K562 (cell line): ENCODE data around the gene SUFU. TPM values are rescaled to one million over a fixed set of nuclear protein-coding genes. Genes with fewer than 3 reads are reported as not detected.

Source experiments
- FOXA1 ChIP-seq: fragments of 450-650 bp; IDR thresholded peaks from 2 replicates; pipeline ENCODE4 v1.6.1; 2016; ENCODE audit warnings: mild to moderate bottlenecking, borderline replicate concordance
- KDM2B ChIP-seq: fragments of 250-450 bp; sonication (Bioruptor Pico); IDR thresholded peaks from 2 replicates; pipeline ENCODE4 v1.8.0; 2021; ENCODE audit warnings: mild to moderate bottlenecking, moderate library complexity
- PBX2 ChIP-seq, 2 experiments: IDR thresholded peaks in 1 of 2; conservative IDR thresholded peaks in 1 of 2; 2 replicates each; pipeline ENCODE4 v1.6.1; 2016; ENCODE audit warnings: low read depth in 2 of 2, mild to moderate bottlenecking in 1 of 2, missing compliant biosample characterization in 1 of 2, missing genetic modification characterization in 1 of 2, moderate library complexity in 1 of 2
- ZBTB26 ChIP-seq: fragments of 450-650 bp; formaldehyde crosslinking; IDR thresholded peaks from 2 replicates; pipeline ENCODE4 v1.4.0; 2022; ENCODE audit warnings: missing genetic modification characterization
- ZNF696 ChIP-seq: fragments of 250-450 bp; sonication (Bioruptor Pico); conservative IDR thresholded peaks from 2 replicates; pipeline ENCODE4 v1.4.0; 2020; ENCODE audit warnings: mild to moderate bottlenecking, moderate library complexity
- polyA plus RNA-seq, 8 experiments: library from polyadenylated mRNA; depleted of rRNA in 4 of 8; stranded (reverse) in 5 of 8; unstranded in 3 of 8; fragments of >200 nt; fragmentation: Nextera tagmentation in 2 of 8; fragmentation: Illumina TruSeq in 1 of 8; extraction: Ambion mirVana in 2 of 8; extraction: Trizol in 1 of 8; gene quantifications; 2 replicates each; pipeline versions ENCODE4 v1.2.1 to v1.2.3, GENCODE V29; 2011 to 2014; ENCODE audit warnings: inconsistent platforms in 1 of 8, missing spikeins in 1 of 8
- total RNA-seq, 7 experiments: library from RNA; depleted of rRNA in 6 of 7; stranded (reverse); fragments of >200 nt in 6 of 7; fragmentation: Illumina TruSeq in 2 of 7; extraction: Trizol in 2 of 7; gene quantifications; 2 replicates each; pipeline versions ENCODE4 v1.2.1 to v1.2.3, GENCODE V29; 2011 to 2021; ENCODE audit warnings: low replicate concordance in 1 of 7
- TF ChIP-seq, protein P1 (sequence below): sonication (generic); formaldehyde crosslinking; IDR thresholded peaks from 2 replicates; pipeline ENCODE4 v1.8.1; 2023; ENCODE audit warnings: mild to moderate bottlenecking, missing genetic modification reagents
- TF ChIP-seq, protein P2 (sequence below), 2 experiments: fragments of 450-650 bp; IDR thresholded peaks; 2 replicates each; pipeline ENCODE4 v1.6.1; 2016; ENCODE audit warnings: mild to moderate bottlenecking in 2 of 2, borderline replicate concordance in 1 of 2, low read depth in 1 of 2, moderate library complexity in 1 of 2

SUFU gene
- total and polyA plus RNA-seq, 9 of the 15 experiments (the other 6 are each of a cell fraction or from before 2014, with no cell fraction given): 0.59 to 6.3 (median 0.82) TPM

- no peak for TF ChIP-seq PBX2 (CRISPR knock-in tag; IDR thresholded peaks at IDR 0.05; ENCODE audit: low read depth)
- peak; percentile 49; the same call in 1 of the 2 replicates for TF ChIP-seq PBX2 (tag; conservative IDR thresholded peaks at IDR 0.05; ENCODE audit: low read depth)
- no peak for TF ChIP-seq KDM2B (CRISPR knock-in tag)
- no peak for TF ChIP-seq FOXA1
- no peak for TF ChIP-seq ZNF696 (CRISPR knock-in tag)
- TF ChIP-seq, protein P1, sequence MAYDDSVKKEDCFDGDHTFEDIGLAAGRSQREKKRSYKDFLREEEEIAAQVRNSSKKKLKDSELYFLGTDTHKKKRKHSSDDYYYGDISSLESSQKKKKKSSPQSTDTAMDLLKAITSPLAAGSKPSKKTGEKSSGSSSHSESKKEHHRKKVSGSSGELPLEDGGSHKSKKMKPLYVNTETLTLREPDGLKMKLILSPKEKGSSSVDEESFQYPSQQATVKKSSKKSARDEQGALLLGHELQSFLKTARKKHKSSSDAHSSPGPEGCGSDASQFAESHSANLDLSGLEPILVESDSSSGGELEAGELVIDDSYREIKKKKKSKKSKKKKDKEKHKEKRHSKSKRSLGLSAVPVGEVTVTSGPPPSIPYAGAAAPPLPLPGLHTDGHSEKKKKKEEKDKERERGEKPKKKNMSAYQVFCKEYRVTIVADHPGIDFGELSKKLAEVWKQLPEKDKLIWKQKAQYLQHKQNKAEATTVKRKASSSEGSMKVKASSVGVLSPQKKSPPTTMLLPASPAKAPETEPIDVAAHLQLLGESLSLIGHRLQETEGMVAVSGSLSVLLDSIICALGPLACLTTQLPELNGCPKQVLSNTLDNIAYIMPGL (CRISPR knock-in tag): no peak
- TF ChIP-seq, protein P2, sequence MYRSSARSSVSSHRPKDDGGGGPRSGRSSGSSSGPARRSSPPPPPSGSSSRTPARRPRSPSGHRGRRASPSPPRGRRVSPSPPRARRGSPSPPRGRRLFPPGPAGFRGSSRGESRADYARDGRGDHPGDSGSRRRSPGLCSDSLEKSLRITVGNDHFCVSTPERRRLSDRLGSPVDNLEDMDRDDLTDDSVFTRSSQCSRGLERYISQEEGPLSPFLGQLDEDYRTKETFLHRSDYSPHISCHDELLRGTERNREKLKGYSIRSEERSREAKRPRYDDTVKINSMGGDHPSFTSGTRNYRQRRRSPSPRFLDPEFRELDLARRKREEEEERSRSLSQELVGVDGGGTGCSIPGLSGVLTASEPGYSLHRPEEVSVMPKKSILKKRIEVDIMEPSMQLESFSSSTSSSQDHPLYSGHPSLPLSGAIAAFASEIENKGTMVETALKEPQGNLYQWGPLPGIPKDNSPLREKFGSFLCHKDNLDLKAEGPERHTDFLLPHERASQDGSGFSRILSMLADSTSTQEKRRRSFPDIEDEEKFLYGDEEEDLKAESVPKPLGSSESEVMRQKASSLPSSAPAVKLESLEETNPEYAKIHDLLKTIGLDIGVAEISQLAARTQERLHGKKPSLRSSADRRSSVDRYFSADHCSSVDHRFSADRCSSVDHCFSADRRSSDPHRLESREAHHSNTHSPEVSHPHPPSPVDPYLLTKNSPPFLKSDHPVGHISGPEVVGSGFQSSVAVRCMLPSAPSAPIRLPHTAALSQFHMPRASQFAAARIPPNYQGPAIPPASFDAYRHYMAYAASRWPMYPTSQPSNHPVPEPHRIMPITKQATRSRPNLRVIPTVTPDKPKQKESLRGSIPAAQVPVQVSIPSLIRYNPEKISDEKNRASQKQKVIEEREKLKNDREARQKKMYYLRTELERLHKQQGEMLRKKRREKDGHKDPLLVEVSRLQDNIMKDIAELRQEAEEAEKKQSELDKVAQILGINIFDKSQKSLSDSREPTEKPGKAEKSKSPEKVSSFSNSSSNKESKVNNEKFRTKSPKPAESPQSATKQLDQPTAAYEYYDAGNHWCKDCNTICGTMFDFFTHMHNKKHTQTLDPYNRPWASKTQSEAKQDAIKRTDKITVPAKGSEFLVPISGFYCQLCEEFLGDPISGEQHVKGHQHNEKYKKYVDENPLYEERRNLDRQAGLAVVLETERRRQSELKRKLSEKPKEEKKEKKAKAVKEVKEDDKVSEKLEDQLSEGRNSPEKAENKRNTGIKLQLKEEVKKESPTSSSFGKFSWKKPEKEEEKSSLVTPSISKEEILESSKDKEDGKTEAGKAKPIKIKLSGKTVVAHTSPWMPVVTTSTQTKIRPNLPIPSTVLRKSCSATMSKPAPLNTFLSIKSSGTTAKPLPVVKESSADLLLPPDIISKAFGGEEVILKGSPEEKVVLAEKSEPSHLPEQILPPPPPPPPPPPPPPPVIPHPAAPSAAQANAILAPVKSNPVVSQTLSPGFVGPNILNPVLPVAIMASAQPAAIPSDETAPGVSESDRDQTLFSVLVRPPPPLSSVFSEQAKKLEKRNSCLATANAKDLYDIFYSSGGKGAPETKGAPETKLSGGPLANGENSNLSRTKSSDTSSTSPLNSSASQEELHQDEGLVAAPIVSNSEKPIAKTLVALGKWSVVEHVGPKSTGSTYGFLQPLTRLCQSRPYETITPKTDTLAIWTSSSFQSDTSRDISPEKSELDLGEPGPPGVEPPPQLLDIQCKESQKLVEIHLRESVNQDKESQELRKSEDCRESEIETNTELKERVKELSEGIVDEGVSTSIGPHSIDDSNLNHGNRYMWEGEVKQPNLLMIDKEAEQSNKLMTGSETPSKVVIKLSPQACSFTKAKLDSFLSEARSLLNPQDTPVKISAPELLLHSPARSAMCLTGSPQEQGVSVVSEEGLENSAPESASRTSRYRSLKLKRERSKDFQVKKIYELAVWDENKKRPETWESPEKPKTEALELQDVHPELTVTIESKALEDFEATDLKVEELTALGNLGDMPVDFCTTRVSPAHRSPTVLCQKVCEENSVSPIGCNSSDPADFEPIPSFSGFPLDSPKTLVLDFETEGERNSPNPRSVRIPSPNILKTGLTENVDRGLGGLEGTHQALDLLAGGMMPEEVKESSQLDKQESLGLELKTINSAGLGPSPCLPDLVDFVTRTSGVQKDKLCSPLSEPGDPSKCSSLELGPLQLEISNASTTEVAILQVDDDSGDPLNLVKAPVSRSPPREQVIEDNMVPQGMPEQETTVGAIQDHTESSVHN (IDR thresholded peaks at IDR 0.05; ENCODE audit: borderline replicate concordance in 1 of 2, low read depth in 1 of 2): no peak
- TF ChIP-seq ZBTB26 (CRISPR knock-in tag): no peak
Measured at GRCh38 chr10:102502337-102503151, 1.2 kb upstream of the SUFU start, which contains the start of gene ACTR1A (continued).
